GM18870 (cell line): ENCODE results near the gene PPP2R2C.

Experiments used
- ATAC-seq: cut with Tn5 transposase; IDR thresholded peaks from one replicate; pipeline ENCODE4 v1.9.1; 2021; ENCODE audit warnings: moderate library complexity; ENCODE audit not compliant: unreplicated experiment

The PPP2R2C gene

DNA sequence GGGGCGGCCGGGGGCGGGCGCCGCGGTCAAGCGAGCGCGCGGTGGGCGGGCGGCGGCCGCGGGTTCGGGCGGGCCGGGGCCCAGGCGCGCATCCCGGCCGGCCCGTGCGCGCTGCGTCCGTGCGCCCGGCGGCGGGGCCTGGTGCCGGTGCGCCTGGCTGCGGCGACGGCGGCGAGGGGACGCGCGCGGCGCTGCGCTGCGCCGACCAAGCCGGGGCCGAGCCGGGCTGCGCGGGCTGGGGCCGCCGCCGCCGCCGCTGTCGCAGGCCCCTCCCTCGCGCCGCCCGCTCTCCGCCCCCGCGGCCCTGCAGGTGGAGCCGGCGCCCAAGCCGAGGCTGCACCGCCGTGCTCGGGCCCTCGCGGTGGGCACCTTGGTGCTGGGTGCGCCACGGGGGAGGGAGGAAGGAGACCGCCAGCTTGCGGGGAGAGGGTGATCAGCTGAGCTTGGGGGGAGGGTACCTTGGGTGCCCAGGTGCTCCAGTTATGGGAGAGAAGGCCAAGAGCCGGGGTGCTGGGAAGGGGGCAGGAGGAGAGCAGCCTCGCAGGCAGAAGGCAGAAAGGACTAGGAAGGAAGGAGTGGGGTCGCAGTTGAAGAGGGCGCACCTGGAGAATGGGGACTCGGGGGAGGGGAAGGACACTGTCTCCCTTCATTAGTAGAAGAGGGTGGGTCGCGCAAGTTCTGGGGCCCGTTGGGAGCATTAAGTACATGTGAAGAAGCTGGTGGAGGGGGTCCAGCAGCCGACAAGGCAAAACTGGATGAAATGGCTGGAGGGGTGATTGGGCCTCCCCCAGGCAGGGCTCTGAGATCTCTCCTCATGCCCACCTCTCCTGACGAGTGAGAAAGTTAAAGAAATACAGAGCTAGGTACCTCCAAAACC, at the start of gene PPP2R2C:
TSS of gene PPP2R2C (minus strand) at position 228 of the 877 bp plus-strand sequence. CDS start 385 bp downstream, outside the sequence.
- no peak for ATAC-seq

DNA sequence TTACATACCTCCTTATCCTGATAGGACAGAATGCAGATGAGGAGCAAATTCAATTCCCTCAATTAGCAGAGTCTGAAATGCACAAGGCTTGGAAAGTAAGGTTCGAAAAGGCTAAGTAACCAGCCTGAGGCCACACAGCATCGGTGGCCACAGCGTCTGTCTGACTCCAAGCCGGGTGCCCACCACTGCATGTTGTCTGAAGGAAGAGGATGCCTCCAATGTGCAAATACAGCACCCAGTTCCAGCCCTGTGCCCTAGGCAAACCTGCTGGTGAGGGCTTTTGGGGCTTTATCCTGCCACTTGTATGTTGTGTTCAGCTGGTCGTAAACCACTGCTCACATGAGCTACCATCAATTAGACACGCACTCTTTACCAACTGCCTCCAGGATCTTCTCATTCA, 48.6 kb upstream of the PPP2R2C start:
- no peak for ATAC-seq

DNA sequence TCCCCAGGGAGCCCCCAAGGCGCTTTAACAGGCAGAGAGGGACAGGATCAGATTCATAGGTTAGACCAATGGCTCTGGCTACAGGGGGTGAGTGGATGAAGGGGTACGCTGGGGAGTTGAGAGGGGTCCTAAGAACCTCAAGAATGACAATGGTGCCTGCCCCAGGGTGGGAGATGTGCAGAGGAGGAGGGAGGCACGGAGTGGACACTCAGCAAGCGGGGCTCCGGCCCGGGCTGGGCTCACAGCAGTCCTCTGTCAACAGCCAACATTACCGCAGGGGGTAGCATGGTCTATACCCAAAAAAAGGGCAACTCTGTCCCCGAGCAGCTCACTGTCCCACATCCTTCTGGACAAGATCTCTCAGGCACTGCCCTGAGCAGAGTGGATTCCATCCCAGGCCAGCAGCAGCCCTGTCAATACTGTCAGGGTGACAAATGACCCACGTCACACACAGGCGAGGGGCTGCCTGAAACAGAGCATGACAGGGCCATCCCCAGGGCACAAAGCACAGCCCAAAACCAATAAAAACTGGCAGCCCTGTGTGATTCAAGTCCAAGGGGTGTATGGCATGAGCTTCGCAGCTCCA, 47.7 kb upstream of the PPP2R2C start:
- no peak for ATAC-seq

DNA sequence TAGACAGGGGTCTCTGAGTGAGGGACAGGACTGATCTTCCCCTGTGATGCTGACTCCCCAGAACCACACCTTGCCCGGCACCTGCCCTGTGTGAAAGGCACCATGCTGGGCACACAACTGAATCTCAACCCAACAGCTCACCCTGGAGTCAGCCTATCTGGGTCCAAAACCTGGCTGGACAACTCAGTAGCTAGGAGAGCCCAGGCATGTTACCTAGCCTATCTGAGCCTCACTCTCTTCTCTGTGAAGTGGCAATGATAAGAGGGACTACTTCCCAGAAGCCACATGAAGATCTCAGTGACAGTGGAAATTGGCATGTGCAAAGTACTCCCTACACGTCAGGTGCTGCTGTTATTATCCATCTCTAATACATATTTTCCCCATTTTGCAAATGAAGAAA, 44.8 kb upstream of the PPP2R2C start:
- no peak for ATAC-seq

DNA sequence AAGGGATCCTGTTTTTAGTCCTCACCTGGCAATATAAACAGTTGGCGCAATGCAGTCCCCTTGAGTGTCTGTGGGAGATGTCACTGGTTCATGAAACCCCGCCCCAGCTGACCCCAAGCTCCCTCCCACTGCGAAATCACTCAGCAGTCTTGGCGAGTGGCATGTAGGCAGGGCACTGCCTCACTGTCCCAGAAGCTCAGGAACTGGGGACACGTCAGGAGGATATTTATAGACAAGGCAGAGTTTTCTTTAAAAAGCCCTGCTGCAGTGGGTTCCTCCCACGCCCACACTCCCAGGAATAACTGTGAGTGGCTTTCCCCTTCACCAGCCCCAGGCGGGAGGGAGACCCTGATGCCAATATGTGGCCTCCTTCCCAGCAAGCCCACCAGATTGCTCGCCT, 44.3 kb upstream of the PPP2R2C start:
- no peak for ATAC-seq

DNA sequence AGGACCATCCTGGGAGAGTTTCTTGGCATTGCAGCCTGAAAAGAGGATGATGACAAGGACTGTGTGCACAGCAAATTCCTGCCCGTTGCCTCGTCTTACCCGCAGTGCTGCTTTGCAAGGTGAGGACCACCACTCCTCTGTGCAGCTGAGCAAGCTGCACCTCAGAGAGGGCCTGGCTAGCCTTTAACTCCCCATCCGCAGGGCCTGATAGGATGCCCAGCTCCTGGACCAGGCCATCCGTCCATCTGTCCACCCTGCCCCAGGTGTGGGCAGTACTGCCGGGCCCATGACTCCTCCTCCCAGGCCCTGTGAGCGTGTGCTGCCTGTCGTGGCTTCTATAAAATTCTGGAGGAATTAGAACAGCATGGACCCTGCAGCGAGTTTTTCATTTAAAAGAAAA, 43.9 kb upstream of the PPP2R2C start:
- no peak for ATAC-seq

DNA sequence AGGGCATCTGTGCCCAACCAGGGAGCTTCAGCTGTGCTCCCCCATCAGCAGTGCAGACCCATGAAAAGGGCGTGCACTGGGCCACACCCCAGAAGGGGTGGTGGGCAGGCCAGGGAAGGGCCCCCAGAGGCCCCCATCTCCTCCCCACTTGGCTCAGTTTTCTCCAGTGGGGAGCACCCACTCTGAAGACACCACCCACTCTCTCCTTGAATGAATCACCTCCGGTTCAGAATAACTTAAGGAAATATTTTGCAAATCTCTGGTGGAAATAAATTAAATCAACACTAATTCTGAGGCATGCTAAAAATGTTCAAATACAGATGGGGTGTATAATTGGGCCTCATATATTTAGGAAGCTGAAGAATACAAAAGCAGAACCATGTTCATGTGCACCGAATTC, 41.3 kb upstream of the PPP2R2C start:
- ATAC-seq: no peak

DNA sequence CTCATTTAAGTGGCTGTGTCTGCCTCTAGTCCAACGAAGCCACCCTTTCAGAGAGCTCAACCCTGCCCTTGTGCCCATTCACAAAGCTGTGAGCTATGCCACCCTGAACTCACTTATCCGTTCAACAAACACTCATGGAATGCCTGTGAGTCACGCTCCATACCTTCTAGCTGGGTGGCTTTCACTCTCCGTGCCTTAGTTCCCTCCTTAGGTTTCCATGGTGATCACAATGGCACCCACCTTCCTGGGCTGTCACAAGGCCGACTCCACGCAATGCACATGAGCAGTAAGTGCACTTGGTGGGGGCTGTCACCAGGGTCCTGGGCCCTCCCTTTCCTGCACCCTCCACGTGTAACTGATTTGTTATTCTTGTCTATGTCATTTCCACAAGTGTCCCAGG, 37.2 kb upstream of the PPP2R2C start:
- ATAC-seq: no peak

DNA sequence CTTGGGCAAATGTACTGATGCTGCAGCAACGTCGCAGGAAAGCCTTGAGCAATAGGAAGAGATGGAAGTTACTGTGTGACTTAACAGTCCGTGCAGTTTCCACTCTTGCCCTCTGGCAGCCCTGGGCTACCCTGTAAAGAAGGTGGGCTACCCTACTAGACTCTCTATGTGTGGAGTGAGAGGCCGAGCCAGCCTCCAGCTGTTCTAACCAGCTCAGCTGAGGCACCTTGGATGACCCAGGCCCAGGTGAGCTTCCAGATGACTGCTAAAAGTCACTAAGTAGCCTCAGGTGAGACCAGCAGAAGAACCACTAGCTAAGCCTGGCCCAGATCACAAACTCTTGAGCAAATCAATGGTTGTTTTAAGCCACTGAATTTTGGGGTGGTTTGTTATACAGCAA, 34.9 kb upstream of the PPP2R2C start:
- ATAC-seq: no peak

DNA sequence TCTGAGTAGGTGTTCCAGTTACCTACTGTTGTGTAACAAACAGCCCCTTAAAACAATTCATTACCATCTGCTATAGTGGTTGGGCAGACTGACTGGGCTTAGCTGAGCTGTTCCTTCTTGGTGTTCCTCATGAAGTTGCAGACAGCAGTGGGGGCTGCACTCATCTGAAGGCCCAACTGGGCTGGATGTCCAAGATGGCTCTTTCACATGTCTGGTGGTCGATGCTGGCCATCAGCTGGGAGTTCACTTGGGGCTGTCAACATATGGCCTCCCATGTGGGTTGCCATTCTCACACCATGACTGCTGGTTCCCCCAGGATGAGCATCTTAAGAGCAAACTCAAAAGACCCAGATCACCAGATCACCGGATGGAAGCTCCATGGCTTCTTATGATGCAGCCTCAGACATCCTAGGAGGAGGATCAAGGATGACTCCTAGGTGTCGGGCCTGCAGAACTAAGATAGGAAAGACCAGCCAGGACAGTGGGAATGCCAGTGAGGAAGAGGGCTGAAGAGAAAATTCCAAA, 34.3 kb upstream of the PPP2R2C start:
- ATAC-seq: no peak

DNA sequence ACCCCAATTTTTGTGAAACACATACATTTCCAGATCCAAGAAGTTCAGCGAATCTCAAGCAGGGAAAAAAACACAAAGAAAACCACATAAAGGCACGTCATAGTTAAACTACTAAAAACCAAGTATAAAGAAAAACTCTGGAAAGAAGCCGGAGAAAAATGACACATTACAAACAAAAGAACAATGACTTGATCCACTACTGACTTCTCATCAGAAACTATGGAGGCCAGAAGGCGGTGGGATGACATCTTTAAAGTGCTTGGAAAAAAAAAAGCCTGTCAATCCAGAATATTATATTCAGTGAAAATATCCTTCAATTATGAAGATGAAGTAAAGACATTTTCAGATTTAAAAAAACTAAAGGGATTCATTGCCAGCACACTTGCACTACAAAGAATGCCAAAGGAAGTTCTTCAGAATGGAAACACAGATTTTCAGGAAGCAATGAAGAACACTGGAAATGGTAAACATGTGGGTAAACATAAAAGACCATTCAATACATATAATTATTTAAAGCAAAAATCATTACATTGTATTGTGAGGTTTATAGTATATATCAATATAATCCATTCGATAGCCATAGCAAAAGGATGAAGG, 32.6 kb upstream of the PPP2R2C start:
- no peak for ATAC-seq

DNA sequence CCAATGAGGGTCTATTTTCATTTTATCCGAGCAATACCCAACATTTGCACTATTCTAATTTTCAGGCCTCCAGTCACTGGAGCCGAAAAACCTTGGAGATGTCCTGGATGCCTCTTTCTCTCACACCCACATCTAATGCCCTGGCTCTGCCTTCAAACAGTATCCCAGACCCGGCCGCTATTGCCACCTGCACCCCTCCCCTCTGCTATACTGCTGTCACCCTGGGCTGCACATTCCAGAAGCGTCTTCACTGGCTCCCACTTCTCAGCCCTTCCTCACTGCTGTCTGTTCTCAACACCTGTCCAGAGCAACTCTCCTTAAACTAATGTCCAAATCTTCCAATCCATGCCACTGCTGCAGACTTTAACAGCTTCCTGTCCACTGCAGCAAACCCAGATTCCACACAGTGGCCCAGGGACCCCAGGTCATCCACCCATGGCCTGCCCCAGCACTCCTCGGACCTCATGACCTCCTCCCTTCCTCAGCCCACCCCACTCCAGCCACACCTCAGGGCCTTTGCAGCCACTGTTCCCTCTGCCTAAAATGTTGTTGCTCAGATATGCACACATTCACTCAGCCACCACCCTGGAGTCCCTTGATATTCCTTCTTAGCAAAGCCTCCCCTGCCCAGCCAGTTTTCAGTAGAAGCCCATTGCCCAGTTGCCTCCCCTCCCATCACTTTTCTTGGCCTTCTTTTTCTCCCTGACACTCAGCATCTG, 30.5 kb upstream of the PPP2R2C start:
- ATAC-seq: no peak

DNA sequence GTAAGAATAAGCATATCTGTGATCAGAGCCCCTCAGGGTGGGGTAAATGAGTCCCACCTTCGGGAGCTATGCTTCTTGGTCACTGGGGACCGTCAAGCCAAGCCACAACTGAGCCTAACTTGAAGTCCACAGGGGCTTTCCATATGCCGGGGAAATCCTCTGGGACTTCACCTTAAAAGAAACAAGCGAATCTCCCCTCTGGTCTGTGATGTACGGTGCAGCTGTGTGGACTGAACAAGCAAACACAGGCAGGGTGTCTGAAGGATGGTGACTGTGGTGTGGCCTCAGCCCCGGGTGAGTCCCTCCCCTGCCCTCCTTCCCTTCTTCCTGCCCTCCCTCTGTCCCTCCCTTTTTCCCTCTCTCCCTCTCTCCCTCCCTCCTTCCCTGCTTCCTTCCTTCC, 29.7 kb upstream of the PPP2R2C start:
- no peak for ATAC-seq

DNA sequence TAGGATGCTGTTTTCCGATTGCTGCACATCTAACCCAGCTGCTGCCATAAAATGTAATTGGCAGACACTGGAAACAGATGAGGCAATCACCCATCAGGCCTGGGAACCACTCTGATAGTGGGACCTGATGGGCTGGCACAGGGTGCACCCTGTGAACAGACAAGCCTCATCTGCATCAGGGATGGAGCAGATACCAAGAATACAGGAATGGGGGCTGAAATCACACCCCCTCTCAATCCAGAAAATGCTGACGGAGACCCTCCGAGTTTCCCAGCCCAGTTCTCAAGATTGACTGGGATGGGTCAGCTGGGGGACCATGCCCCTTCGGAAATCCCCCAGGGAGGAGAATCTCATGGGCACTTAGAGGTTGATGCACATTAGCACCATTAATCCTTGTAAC, 28.8 kb upstream of the PPP2R2C start:
- ATAC-seq: no peak

DNA sequence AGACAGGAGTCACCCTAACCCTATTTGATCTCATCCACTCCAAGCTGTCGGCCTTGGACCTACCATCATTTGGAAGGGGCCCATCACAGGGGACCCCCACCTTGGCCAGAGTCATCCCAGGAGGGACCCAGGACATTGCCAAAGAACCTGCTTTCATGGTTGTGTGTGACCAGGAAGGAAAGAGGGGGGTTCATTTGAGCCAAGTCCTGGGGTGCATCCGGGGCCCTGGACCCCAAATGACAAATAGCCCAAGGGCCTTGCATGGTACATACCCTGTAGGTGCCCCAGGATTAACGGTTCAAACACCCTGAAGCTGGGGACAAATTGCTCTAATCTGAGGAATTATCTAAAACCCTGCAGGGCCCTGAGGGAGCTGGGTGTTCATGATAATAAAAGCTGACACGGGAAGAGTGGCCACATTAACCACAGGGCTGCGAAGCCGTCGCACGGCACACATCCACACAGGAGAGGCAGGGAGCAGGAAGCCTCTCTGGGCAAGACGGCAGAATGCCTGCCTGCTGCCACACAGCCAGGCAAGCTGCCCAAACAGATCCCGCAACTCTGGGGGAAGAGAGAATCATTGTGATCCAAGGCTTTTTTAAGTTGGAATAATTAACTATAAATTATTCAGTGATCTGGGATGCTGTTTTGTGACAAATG, 28.2 kb upstream of the PPP2R2C start:
- no peak for ATAC-seq

DNA sequence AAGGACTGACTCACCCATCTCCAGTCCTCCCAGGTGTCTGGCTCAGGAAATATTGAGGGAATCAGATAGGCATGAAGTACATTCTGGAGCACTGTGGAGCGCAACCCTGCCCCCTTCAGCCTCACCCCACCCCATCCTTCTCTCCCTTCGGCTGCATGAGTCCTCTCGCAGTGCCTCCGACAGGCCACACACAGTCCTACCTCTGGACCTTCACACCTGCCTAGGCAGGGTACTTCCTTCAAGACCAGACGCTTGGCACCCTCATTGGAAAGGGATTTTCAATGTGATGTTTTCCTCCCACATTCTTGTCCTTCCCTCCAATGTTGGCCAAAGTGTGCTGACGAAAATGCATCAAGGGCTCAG, 26.8 kb upstream of the PPP2R2C start:
- no peak for ATAC-seq

DNA sequence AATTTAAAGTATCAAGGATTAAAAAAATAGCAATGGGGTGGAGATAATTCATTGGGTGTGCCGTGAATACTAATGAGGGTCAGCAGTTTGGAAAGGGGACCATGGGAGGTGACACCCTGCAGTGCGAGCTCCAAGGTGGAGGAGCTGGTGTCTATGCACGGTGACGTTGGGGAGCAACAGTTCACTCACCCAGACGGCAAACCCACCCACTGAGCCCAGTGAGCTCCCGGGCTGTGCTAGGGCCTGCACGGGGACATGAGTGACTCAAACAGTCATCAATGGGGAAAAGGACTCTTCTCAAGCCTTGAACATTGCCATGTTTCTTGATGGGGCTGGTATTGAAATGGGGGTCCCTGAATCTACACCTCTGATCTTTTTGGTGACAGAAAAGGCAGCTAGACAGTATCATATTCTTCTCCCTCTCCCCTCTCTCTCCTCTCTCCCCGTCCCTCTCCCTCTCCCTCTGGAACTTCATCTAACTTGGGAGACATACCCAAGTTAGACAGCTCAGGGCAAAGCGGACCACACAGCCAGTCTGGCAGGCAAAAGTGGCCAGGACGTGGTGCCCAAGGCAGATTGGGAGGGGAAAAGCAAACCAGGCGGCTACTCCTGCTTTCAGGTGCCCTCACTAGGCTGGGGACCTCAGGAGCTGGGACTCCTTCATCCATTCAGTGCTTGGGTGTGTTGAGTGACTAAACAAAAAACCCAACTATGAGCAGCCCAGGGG, 26.3 kb upstream of the PPP2R2C start:
- ATAC-seq: no peak

DNA sequence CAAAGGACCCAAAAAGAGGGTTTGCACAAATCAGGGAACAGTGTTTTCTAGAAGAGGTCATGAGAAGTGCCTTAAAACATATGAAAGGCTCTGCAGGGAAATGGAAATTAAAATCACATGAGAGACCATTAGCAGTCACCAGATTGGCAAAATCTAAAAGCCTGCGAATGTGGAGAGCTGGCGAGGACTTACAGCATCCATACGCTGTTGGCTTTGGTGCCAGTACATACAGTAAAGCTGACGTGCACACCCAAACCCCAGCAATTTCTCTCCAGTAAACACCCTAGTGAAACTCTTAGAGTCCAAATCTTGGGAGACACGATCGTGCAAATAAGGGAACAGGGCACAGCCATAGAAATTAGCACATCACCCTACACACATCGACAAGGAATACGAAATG, 25.4 kb upstream of the PPP2R2C start:
- no peak for ATAC-seq

DNA sequence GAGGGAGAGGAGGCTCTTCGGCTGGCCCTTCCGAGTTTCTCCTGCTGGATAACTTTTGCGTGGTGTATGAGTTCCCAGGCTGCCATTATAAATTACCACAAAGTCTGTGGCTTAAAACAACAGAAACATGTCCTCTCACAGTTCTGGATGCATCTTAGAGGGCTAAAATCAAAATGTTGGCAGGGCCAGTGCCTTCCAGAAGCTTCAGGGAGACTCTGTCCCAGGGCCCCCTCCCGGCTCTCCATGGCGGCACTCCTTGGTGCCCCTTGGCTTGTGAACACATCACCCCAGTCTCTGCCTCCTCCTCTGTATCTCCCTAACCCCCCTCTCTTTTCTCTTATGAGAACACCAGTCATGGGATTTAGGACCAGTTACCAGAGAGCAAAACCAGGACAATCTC, 23.3 kb upstream of the PPP2R2C start:
- ATAC-seq: no peak

DNA sequence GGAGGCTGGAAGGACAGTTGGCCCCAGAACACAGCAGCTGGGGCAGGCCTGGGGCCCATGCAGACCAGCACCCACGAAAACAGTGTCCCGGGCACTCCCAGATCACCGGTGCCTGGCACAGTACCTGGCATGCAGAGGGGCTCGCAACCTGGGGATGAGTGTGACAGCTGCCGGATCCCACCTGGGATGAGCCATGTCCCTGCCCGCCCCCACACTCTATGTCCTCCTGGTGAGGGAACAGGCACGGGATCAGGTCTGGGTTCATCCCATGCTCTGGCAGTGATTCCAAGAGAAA, 22.8 kb upstream of the PPP2R2C start:
- no peak for ATAC-seq
